Suprapubic skin (tissue), 4 donors: ENCODE results near the gene EEF2K. TPM values are rescaled to one million over a fixed set of nuclear protein-coding genes. Genes with fewer than 3 reads are reported as not detected.
A peak's percentile ranks its signal among the peaks of the same experiment; 100 is the strongest.

ENCODE experiments used
- DNase-seq, 2 donors: peaks; one replicate each; pipeline ENCODE4 v3.0.0-alpha.2; 2019; ENCODE audit warnings: low spot score in 2 of 2
- H3K27ac ChIP-seq: fragments of 200-600 bp; sonication (generic); one replicate; pipeline ENCODE4 v1.5.1; 2019
- H3K27me3 ChIP-seq: fragments of 200-600 bp; sonication (generic); one replicate; pipeline ENCODE4 v1.5.1; 2019
- H3K36me3 ChIP-seq: fragments of 200-600 bp; sonication (generic); one replicate; pipeline ENCODE4 v1.5.1; 2019
- H3K4me1 ChIP-seq: fragments of 200-600 bp; sonication (generic); one replicate; pipeline ENCODE4 v1.5.1; 2019
- H3K4me3 ChIP-seq: fragments of 200-600 bp; sonication (generic); one replicate; pipeline ENCODE4 v1.5.1; 2019; ENCODE audit warnings: mild to moderate bottlenecking
- H3K9me3 ChIP-seq: fragments of 200-600 bp; sonication (generic); one replicate; pipeline ENCODE4 v1.5.1; 2019
- EP300 ChIP-seq: sonication (generic); formaldehyde crosslinking; IDR thresholded peaks from one replicate; pipeline ENCODE4 v1.6.1; 2017; ENCODE audit warnings: antibody characterized with exemption
- POLR2A ChIP-seq, 2 donors: fragments of 450-650 bp; IDR thresholded peaks; one replicate each; pipeline ENCODE4 v1.6.1; 2017; ENCODE audit warnings: antibody characterized with exemption in 2 of 2, mild to moderate bottlenecking in 2 of 2, moderate library complexity in 2 of 2
- POLR2AphosphoS5 ChIP-seq, 3 donors: sonication (generic); formaldehyde crosslinking; IDR thresholded peaks; one replicate each; pipeline ENCODE4 v1.6.1; 2017; ENCODE audit warnings: antibody characterized with exemption in 3 of 3
- WGBS: methylation state at CpG from one replicate; pipeline ENCODE4 v1.1.5; 2018; 5-methylcytosine and 5-hydroxymethylcytosine counted together
- total RNA-seq, 4 donors: library from RNA; depleted of rRNA; stranded (reverse); fragments of >200 nt; gene quantifications; one replicate each; pipeline ENCODE4 v1.1.0, GENCODE V29; 2016
- TF ChIP-seq, protein P1 (sequence below), 2 donors: fragments of 200-600 bp in 1 of 2; fragments of 450-650 bp in 1 of 2; sonication (generic) in 1 of 2; IDR thresholded peaks; one replicate each; pipeline ENCODE4 v1.5.1; 2016 to 2019; ENCODE audit warnings: antibody characterized with exemption in 2 of 2, mild to moderate bottlenecking in 1 of 2, moderate library complexity in 1 of 2

EEF2K gene
- total RNA-seq, 4 donors from 2014 or later = 50.9 to 194 (median 73.8) TPM

DNA sequence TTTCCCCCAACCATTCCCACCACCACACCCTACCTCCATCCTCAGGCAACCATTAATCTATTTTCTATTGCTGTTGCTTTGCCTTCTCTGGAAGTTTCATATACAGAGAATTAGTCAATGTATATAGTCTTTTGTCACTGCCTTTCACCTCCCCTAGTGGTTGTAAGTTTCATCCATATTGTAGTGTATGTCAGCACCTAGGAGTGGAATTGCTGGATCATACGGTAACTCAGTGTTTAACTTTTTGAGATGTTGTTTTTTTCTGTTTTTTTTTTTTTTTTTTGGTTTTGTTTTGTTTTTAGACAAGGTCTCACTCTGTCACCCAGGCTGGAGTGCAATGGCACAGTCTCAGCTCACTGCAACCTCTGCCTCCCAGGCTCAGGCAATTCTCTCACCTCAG lies 16.9 kb downstream of the EEF2K start:
- peaks cover 23% of the 10 kb centered on the region for H3K4me1 ChIP-seq
- TF ChIP-seq EP300 (no peak), POLR2A (IDR thresholded peaks at IDR 0.05) (no peak), POLR2AphosphoS5 (IDR thresholded peaks at IDR 0.05) (no peak)
- TF ChIP-seq, protein P1, sequence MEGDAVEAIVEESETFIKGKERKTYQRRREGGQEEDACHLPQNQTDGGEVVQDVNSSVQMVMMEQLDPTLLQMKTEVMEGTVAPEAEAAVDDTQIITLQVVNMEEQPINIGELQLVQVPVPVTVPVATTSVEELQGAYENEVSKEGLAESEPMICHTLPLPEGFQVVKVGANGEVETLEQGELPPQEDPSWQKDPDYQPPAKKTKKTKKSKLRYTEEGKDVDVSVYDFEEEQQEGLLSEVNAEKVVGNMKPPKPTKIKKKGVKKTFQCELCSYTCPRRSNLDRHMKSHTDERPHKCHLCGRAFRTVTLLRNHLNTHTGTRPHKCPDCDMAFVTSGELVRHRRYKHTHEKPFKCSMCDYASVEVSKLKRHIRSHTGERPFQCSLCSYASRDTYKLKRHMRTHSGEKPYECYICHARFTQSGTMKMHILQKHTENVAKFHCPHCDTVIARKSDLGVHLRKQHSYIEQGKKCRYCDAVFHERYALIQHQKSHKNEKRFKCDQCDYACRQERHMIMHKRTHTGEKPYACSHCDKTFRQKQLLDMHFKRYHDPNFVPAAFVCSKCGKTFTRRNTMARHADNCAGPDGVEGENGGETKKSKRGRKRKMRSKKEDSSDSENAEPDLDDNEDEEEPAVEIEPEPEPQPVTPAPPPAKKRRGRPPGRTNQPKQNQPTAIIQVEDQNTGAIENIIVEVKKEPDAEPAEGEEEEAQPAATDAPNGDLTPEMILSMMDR (IDR thresholded peaks at IDR 0.05) = no peak
- H3K36me3 ChIP-seq = peaks cover 17% of the 10 kb centered on the region
- no peak for DNase-seq
- H3K4me3 ChIP-seq = no peak overlapping the region
- 77% methylated on average over 1 of the region's 1 CpG for WGBS
- H3K27ac ChIP-seq = no peak overlapping the region
- no peaks in the 10 kb centered on the region for H3K27me3 ChIP-seq
- no peaks in the 10 kb centered on the region for H3K9me3 ChIP-seq

DNA sequence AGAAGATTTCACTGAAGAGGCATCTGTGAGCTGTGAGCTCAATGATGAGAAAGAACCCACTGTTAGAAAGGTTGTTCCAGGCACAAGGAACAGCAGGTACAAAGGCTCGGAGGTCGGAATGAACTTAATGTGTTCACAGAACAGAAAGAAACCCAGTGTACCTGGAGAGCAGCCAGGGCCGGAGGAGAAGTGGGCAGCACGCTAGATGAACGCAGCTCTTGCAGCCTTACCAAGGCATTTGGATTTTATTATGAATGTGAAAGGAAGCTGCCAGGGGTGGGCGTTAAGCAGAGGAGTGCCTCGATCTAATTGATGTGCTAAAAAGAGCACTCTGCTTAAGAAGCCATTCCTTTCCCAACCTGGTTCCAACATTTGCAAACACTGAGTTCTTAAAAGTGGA lies 19.0 kb downstream of the EEF2K start:
- peak overlapping the region; percentile 16 for H3K27ac ChIP-seq
- 54% methylated on average over 7 of the region's 7 CpGs for whole genome bisulfite sequencing
- no peak for TF ChIP-seq EP300
- no peak overlapping the region for H3K4me3 ChIP-seq
- peaks cover 17% of the 10 kb centered on the region for H3K4me1 ChIP-seq
- peaks cover 35% of the 10 kb centered on the region for H3K36me3 ChIP-seq
- H3K27me3 ChIP-seq = no peaks in the 10 kb centered on the region
- DNase-seq = no peak
- H3K9me3 ChIP-seq = no peaks in the 10 kb centered on the region

DNA sequence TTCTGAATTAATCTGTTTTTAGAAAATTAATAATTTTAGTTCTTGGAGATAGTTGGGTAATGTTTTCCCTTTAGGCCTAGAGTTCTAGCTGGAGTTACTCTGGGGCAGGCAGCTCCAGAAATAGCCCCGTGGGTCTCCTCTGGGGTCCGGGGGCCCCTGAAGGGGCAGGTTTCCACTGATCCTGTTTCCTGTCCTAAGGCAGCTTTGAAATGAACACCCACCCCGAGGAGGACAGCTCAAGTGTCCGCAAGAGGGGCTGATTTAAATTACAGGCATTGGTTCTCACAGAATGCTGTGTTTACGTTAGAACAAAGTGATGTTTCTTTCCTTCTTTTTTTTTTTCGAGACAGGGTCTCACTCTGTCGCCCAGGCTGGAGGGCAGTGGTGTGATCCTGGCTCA lies 23.8 kb downstream of the EEF2K start:
- Histone ChIP-seq H3K27ac (no peak overlapping the region), H3K4me1 (peaks cover 28% of the 10 kb centered on the region), H3K9me3 (no peaks in the 10 kb centered on the region), H3K27me3 (no peaks in the 10 kb centered on the region), H3K36me3 (peaks cover 53% of the 10 kb centered on the region), H3K4me3 (no peak overlapping the region)
- no peak for DNase-seq
- no peak for TF ChIP-seq POLR2AphosphoS5 (IDR thresholded peaks at IDR 0.05)
- TF ChIP-seq, protein P1 (IDR thresholded peaks at IDR 0.05) = no peak
- TF ChIP-seq POLR2A (IDR thresholded peaks at IDR 0.05) = no peak
- TF ChIP-seq EP300 = no peak
- 56% methylated on average over 7 of the region's 7 CpGs for WGBS

DNA sequence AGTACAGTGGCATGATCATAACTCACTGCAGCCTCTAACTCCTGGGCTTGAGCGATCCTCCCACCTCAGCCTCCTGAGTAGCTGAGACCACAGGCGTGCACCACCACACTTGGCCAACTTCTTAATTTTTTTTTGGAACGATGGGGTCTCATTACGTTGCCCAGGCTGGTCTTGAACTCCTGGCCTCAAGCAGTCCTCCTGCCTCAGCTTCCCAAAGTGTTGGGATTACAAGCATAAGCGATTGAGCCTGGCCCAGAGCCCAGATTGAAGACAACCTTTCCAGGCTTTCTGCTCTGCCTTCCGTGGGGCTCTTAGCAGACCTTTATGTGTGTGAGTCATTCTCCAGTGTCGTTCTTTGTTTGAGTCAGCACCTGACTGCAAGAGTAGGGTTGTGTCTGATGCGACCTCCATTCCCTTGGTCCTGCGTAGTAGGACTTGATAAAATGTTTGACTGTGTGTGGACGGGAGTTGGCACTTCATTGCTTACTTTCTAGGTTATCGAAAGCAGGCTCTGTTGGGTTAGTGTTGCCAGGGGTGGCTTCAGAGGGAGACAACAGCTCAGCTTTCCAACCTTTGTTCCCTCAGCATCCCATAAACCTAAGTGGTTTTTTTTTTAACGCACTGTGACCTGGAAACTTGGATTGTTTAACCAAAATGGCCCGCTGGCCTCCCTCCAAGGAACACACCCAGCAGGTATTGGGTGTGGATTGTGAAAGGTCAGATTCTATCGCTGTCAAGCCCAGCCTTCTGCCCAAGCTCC lies 26.4 kb downstream of the EEF2K start:
- H3K27ac ChIP-seq = peak overlapping the region; percentile 79
- TF ChIP-seq EP300 = no peak
- TF ChIP-seq POLR2AphosphoS5 (IDR thresholded peaks at IDR 0.05) = peak in 2 of 3 donors; percentile 43 to 59
- H3K27me3 ChIP-seq = no peaks in the 10 kb centered on the region
- 48% methylated on average over 14 of the region's 14 CpGs for WGBS
- H3K4me1 ChIP-seq = peaks cover 47% of the 10 kb centered on the region
- DNase-seq = peak in 1 of 2 donors; percentile 78
- H3K4me3 ChIP-seq = no peak overlapping the region
- H3K9me3 ChIP-seq = no peaks in the 10 kb centered on the region
- peaks cover 38% of the 10 kb centered on the region for H3K36me3 ChIP-seq

DNA sequence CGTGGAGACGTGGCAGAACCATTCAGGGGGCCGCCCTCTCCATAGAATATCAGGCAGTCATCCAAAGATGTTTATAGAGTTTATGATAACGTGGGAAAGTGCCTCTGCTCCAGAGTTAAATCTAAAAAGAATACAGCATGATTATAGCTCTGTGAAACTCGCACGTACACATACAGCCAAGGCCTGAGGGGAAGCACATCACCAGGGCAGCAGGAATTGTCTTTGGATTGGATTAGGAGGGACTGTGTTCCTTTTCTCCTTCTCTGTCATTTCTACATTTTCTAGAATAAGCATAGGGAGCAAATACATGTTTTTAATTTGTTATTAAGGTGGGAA lies 26.9 kb downstream of the EEF2K start:
- no peak for DNase-seq
- 45% methylated on average over 6 of the region's 6 CpGs for WGBS
- TF ChIP-seq POLR2A (IDR thresholded peaks at IDR 0.05) (no peak), EP300 (no peak), POLR2AphosphoS5 (IDR thresholded peaks at IDR 0.05) (no peak)
- TF ChIP-seq, protein P1 (IDR thresholded peaks at IDR 0.05) = no peak
- no peaks in the 10 kb centered on the region for H3K9me3 ChIP-seq
- peak overlapping the region; percentile 79 for H3K27ac ChIP-seq
- no peaks in the 10 kb centered on the region for H3K27me3 ChIP-seq
- H3K36me3 ChIP-seq = peaks cover 40% of the 10 kb centered on the region
- H3K4me1 ChIP-seq = peaks cover 52% of the 10 kb centered on the region
- H3K4me3 ChIP-seq = no peak overlapping the region

DNA sequence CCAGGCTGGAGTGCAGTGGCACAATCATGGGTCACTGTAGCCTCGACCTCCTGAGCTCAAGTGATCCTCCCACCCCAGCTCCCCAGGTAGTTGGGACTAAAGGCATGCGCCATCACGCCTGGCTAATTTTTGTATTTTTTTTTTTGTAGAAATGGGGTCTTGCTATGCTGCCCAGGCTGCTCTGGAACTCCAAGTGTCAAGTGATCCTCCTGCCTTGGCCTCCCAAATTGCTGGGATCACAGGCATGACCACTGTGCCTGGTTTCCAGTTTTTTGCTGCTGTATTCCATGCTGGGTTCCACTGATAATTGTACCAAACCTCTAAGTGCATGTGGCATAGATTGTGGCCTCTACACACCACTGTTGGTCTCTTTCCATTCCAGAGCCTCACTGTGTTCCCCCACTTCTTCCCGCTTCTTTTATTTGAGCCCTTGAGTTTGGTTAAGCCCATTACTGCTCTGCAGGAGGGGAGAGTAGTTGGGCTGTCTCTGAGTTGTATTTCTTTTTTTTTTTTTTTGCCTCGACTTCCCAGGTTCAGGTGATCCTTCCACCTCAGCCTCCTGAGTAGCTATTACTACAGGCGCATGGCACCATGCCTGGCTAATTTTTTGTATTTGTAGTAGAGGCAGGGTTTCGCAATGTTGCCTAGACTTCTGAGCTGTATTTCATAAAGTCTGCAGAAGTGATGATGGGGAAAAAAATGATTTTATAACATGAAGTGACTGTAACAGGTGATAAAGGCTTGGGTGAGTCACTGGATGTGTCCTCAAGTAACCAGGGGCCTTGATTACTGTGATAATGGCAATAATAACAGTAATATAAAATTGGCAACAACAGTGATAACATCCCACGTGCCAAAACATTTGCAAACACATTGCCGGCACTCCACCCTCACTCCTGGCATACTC lies 30.0 kb downstream of the EEF2K start:
- Histone ChIP-seq H3K4me1 (peaks cover 79% of the 10 kb centered on the region), H3K27me3 (no peaks in the 10 kb centered on the region), H3K36me3 (peaks cover 16% of the 10 kb centered on the region), H3K9me3 (no peaks in the 10 kb centered on the region), H3K4me3 (no peak overlapping the region), H3K27ac (peak overlapping the region; percentile 52)
- 60% methylated on average over 9 of the region's 9 CpGs for WGBS
- TF ChIP-seq EP300 (no peak), POLR2AphosphoS5 (IDR thresholded peaks at IDR 0.05) (peak in 1 of 3 donors; percentile 66)
- TF ChIP-seq, protein P1 (IDR thresholded peaks at IDR 0.05) = no peak
- no peak for DNase-seq
